Ovary (tissue), 9 donors: Measurements from ENCODE around the gene CEBPG. TPM values are rescaled to one million over a fixed set of nuclear protein-coding genes. Genes with fewer than 3 reads are reported as not detected.

Experiments
- DNase-seq, 5 donors: peaks; one replicate each; pipeline ENCODE4 v3.0.0-alpha.2; 2019 to 2020
- H3K27ac ChIP-seq, 2 donors: fragments of 200-600 bp; one replicate each; pipeline versions ENCODE4 v1.5.1 to v1.8.0; 2019 to 2022
- H3K27me3 ChIP-seq: fragments of 200-600 bp; one replicate; pipeline ENCODE4 v1.8.0; 2022
- H3K36me3 ChIP-seq: fragments of 200-600 bp; sonication (generic); one replicate; pipeline ENCODE4 v1.5.1; 2019
- H3K4me1 ChIP-seq: one replicate; pipeline ENCODE4 v1.8.1; 2013; ENCODE audit warnings: mild to moderate bottlenecking, moderate library complexity; ENCODE audit not compliant: insufficient read depth
- H3K4me3 ChIP-seq: fragments of 200-600 bp; sonication (generic); one replicate; pipeline ENCODE4 v1.5.1; 2017
- H3K9me3 ChIP-seq, 2 donors: fragments of 200-600 bp in 1 of 2; sonication (generic) in 1 of 2; one replicate each; pipeline versions ENCODE4 v1.5.1 to v1.8.1; 2013 to 2019; ENCODE audit warnings: mild to moderate bottlenecking in 1 of 2, moderate library complexity in 1 of 2
- CTCF ChIP-seq, 3 donors: fragments of 450-650 bp in 2 of 3; fragments of 200-600 bp in 1 of 3; IDR thresholded peaks; one replicate each; pipeline versions ENCODE4 v1.5.1 to v1.8.0; 2016 to 2022; ENCODE audit warnings: antibody characterized with exemption in 3 of 3, mild to moderate bottlenecking in 1 of 3
- EP300 ChIP-seq: sonication (generic); formaldehyde crosslinking; IDR thresholded peaks from one replicate; pipeline ENCODE4 v1.6.1; 2017; ENCODE audit warnings: antibody characterized with exemption
- POLR2A ChIP-seq: fragments of 450-650 bp; IDR thresholded peaks from one replicate; pipeline ENCODE4 v1.6.1; 2017; ENCODE audit warnings: antibody characterized with exemption, mild to moderate bottlenecking, moderate library complexity
- WGBS, 3 donors: extraction: QIAGEN DNeasy Blood & Tissue Kit in 1 of 3; methylation state at CpG; one replicate each; pipeline versions ENCODE4 v1.1.5 to v1.1.7; 2013 to 2017; 5-methylcytosine and 5-hydroxymethylcytosine counted together
- intact Hi-C, 4 donors: fragments of 100-400 bp; cut with DNase I; formaldehyde crosslinking; loops; one replicate each; pipeline versions ENCODE4 v1.11.0 to v1.15.1; 2022 to 2023
- polyA plus RNA-seq, 2 donors: library from polyadenylated mRNA; stranded (reverse); fragments of 200-250 nt in 1 of 2; fragments of 350-450 nt in 1 of 2; fragmentation: Illumina TruSeq in 1 of 2; extraction: RNeasy Lipid Tissue Mini Kit (QIAGEN cat#74804) in 1 of 2; gene quantifications; one replicate each; pipeline ENCODE4 v1.2.3, GENCODE V29; 2013 to 2014
- total RNA-seq, 7 donors: library from RNA; depleted of rRNA in 2 of 7; stranded (reverse); fragments of >200 nt in 2 of 7; fragmentation: NEBNext Ultra II Directional in 3 of 7; extraction: Animal tissue kit (Norgen Biotek cat#: 25700) in 3 of 7; gene quantifications; one replicate each; pipeline versions ENCODE4 v1.1.0 to v1.2.4, GENCODE V29; 2016 to 2023
- donor health status: DM: no; HTN: no; CAD: no; lungs with moderate emphysema.
- donor health status: DM: no; HTN: no; CAD: no.
- donor health status: Bipolar disorder and iron deficiency.
- donor health status: DM: yes; HTN: yes; CAD: no.
- donor health status: DM: no; HTN: no; CAD: no.
- donor health status: DM: yes; HTN: yes; CAD: no.

The CEBPG gene
- total and polyA plus RNA-seq, 9 donors, result 5.6 to 54.6 (median 12.0) TPM

DNA sequence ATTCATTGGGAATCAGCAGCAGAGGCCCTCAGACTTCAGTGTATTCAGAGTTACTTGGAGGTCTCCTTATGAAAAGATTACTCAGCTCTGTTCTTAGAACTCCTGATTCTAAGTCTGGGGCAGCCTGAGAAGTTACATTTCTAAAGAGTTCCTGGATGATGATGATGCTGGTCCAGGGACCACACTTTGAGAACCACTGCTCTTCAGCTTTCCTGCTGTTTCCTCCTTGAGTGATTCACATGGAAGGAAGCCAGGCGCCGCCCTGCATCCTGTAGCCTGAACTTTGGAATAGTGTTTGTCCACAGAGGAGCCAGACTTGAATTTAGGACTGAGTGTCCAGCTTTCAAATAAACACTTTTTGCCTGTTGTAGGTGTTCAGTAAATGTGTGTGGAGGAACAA is 2.9 kb downstream of the CEBPG start:
- Histone ChIP-seq H3K9me3 (no peaks in the 10 kb centered on the region), H3K27me3 (no peaks in the 10 kb centered on the region), H3K36me3 (no peaks in the 10 kb centered on the region), H3K4me3 (no peak overlapping the region), H3K27ac (no peak overlapping the region), H3K4me1 (peaks cover 4% of the 10 kb centered on the region)
- DNase-seq, result peak in 3 of 5 donors; percentile 35 to 67 (median 59)
- intact Hi-C loops, result no loop called here
- TF ChIP-seq EP300 (no peak), POLR2A (no peak), CTCF (IDR thresholded peaks at IDR 0.05) (no peak)
- WGBS, 3 donors, result 77 to 91% (median 82%) methylated on average over 2 of the region's 2 CpGs

- Histone ChIP-seq H3K27ac (no peak overlapping the region), H3K4me1 (peaks cover 4% of the 10 kb centered on the region), H3K36me3 (no peaks in the 10 kb centered on the region), H3K9me3 (no peaks in the 10 kb centered on the region), H3K4me3 (no peak overlapping the region), H3K27me3 (no peaks in the 10 kb centered on the region)
- intact Hi-C loops, result no loop called here
- 56 to 74% (median 71%) methylated on average over 7 of the region's 7 CpGs for WGBS, 3 donors
- no peak for DNase-seq
- no peak for TF ChIP-seq CTCF (IDR thresholded peaks at IDR 0.05)
- no peak for TF ChIP-seq EP300
- TF ChIP-seq POLR2A, result no peak
Measured at GRCh38 chr19:33376941-33377557, 3.5 kb downstream of the CEBPG start.

GRCh38 chr19:33377586-33378475 is 4.3 kb downstream of the CEBPG start:
- whole genome bisulfite sequencing, 3 donors, result 83 to 91% (median 88%) methylated on average over 12 of the region's 12 CpGs
- Histone ChIP-seq H3K27ac (no peak overlapping the region), H3K4me1 (peaks cover 4% of the 10 kb centered on the region), H3K9me3 (no peaks in the 10 kb centered on the region), H3K36me3 (no peaks in the 10 kb centered on the region), H3K4me3 (no peak overlapping the region), H3K27me3 (no peaks in the 10 kb centered on the region)
- TF ChIP-seq CTCF (IDR thresholded peaks at IDR 0.05) (no peak), EP300 (no peak), POLR2A (no peak)
- no peak for DNase-seq
- intact Hi-C loops, result no loop called here

GRCh38 chr19:33379151-33379829 is 5.8 kb downstream of the CEBPG start:
- Histone ChIP-seq H3K36me3 (no peaks in the 10 kb centered on the region), H3K9me3 (no peaks in the 10 kb centered on the region), H3K4me3 (no peak overlapping the region), H3K27ac (no peak overlapping the region), H3K27me3 (no peaks in the 10 kb centered on the region), H3K4me1 (peaks cover 4% of the 10 kb centered on the region)
- TF ChIP-seq EP300 (no peak), CTCF (IDR thresholded peaks at IDR 0.05) (no peak), POLR2A (no peak)
- 95 to 96% (median 96%) methylated on average over 16 of the region's 16 CpGs for WGBS, 3 donors
- DNase-seq, result no peak
- intact Hi-C loops, result no loop called here
